Measurements from ENCODE around the gene GAB4.

GRCh38 chr22:16912281-16912680 is 95.7 kb downstream of the GAB4 start:
- TF ChIP-seq POLR2AphosphoS5 (IDR thresholded peaks at IDR 0.05; ENCODE audit: low read depth, low read length) (no peak), TAF1 (IDR thresholded peaks at IDR 0.05; ENCODE audit: borderline replicate concordance, insufficient read depth, low read length) (no peak), REST (IDR thresholded peaks at IDR 0.05; ENCODE audit: insufficient read depth in 1 of 2, low read depth in 2 of 2, low read length in 2 of 2) (no peak), SIN3A (IDR thresholded peaks at IDR 0.05; ENCODE audit: borderline replicate concordance, insufficient read depth, low read length) (no peak), FOXP2 (optimal IDR thresholded peaks at IDR 0.05; ENCODE audit: borderline replicate concordance, extremely low read depth, extremely low read length, insufficient read depth) (no peak)
